Liver (tissue), 3 donors: Measurements from ENCODE around the gene SMPD2.

ENCODE experiments used
- CTCF ChIP-seq: fragments of 150-350 bp; IDR thresholded peaks from 2 replicates; pipeline ENCODE4 v1.5.1; 2017; ENCODE audit warnings: improper control_type of control experiment, low read depth, low read length; ENCODE audit not compliant: missing input control
- GABPA ChIP-seq, 2 donors: IDR thresholded peaks in 1 of 2; conservative IDR thresholded peaks in 1 of 2; 2 replicates each; pipeline ENCODE4 v1.6.1; 2016; ENCODE audit warnings: antibody characterized with exemption in 2 of 2, mild to moderate bottlenecking in 1 of 2, moderate library complexity in 1 of 2
- MAX ChIP-seq: IDR thresholded peaks from 2 replicates; pipeline ENCODE4 v1.6.1; 2016; ENCODE audit warnings: antibody characterized with exemption
- REST ChIP-seq: IDR thresholded peaks from 2 replicates; pipeline ENCODE4 v1.6.1; 2016; ENCODE audit warnings: antibody characterized with exemption, mild to moderate bottlenecking
- TF ChIP-seq, protein P1 (sequence below): IDR thresholded peaks from 2 replicates; pipeline ENCODE4 v1.6.1; 2016; ENCODE audit warnings: antibody characterized with exemption
- donor health status: healthy.
- donor health status: healthy.

GRCh38 chr6:109475625-109476024 lies 35.1 kb downstream of the SMPD2 start:
- TF ChIP-seq CTCF (no peak), GABPA (IDR thresholded peaks at IDR 0.05 in 1 of 2, conservative IDR thresholded peaks at IDR 0.05 in 1 of 2) (no peak), MAX (no peak), REST (no peak)
- TF ChIP-seq, protein P1, sequence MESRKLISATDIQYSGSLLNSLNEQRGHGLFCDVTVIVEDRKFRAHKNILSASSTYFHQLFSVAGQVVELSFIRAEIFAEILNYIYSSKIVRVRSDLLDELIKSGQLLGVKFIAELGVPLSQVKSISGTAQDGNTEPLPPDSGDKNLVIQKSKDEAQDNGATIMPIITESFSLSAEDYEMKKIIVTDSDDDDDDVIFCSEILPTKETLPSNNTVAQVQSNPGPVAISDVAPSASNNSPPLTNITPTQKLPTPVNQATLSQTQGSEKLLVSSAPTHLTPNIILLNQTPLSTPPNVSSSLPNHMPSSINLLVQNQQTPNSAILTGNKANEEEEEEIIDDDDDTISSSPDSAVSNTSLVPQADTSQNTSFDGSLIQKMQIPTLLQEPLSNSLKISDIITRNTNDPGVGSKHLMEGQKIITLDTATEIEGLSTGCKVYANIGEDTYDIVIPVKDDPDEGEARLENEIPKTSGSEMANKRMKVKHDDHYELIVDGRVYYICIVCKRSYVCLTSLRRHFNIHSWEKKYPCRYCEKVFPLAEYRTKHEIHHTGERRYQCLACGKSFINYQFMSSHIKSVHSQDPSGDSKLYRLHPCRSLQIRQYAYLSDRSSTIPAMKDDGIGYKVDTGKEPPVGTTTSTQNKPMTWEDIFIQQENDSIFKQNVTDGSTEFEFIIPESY: no peak
